Stimulated activated CD4-positive, alpha-beta T cell treated with anti-CD3 and anti-CD28 coated beads, Interleukin-2, amount 100 ng/mL, for 4 hours (primary cell): ENCODE data around the gene MLLT6.

ENCODE experiments used
- DNase-seq: peaks from one replicate; pipeline ENCODE4 v3.0.0-alpha.2; 2020; ENCODE audit warnings: low read depth

MLLT6 gene

DNA sequence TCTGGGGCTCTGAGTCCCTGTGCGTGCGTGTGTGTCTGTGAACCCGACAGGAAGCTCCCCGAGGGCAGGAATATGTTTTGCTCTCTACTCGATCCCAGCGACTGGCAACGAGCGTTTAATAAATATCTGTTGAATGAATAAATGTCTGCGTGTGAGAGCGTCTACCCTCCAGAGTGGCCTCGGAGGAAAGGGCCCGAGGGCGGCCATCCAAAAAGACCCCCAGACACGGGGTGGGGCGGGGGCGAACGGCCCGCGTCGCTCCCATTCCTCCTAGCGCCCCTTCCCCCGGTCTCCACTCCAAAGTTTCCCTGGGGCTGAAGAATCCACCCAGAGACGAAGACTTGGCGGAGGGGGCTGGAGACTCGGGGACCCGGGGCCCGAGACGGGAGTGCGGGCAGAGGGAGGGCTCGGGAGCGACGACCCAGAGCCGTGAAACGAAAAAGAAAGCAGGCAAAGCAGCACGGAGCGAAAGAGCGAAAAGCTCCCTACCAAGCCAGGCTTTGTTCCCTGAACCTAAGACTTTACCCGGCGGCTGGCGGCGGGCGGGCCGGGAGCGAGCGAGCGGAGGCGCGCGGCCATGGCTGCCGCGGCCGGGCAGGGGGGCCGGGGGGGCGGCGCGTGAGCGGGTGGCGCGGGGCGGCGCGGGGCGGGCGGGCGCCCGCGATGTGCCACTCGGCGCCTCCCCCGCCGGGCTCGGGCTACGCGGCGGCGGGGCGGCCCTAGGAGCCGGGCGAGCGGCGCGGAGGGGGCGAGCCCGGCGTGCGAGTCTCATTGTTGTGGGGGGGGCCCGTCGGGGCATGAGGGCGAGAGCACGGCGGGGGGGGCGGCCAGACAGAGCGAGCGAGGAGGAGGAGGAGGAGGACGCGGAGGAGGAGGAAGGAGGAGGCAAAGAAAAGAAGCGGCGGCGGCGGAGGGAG is at the start of gene MLLT6:
Gene MLLT6 (plus strand): TSS at position 668 of the 917 bp plus-strand sequence. CDS start 360 bp downstream, outside the sequence.
- peak; percentile 91 for DNase-seq

DNA sequence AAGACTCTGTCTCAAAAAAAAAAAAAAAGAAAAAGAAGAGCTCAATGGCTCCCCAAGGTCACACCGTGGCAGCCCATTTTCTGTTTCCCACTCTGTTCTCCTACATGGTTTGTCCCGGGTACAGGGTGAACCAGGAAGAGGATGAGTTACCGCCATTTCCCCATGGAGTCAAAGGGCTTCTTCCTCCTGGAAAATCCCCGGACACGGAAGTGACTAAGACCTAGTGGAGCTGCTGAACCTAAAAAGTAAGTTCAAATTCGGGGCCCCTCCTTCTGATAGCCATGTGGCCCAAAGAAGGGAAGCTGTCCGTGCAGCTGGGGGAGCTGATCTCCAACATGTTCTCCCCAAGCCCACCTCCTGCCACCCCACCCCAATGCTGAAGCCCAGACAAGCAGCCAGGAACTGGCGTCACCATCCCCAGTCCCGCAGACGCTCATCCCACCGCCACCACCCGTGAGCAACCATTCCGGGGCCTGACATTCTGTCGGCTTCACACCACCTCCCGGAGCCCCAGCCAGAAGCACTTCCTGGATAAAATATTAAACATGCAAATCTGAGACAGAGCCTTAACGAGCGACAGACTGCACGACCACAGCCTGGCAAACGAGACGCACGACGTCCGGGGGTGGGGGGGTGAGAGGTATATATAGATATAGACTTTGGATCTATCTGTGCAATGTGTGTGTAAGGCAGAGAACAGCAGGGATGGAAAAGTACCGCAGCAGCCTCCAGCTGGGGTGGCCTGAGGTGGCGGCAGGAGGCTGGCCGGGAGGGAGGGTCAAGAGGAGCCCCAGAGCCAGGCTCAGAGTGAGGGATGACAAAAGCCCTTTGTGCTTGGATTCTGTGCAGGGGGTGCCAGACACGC is 47.9 kb upstream of the MLLT6 start:
- DNase-seq: no peak

DNA sequence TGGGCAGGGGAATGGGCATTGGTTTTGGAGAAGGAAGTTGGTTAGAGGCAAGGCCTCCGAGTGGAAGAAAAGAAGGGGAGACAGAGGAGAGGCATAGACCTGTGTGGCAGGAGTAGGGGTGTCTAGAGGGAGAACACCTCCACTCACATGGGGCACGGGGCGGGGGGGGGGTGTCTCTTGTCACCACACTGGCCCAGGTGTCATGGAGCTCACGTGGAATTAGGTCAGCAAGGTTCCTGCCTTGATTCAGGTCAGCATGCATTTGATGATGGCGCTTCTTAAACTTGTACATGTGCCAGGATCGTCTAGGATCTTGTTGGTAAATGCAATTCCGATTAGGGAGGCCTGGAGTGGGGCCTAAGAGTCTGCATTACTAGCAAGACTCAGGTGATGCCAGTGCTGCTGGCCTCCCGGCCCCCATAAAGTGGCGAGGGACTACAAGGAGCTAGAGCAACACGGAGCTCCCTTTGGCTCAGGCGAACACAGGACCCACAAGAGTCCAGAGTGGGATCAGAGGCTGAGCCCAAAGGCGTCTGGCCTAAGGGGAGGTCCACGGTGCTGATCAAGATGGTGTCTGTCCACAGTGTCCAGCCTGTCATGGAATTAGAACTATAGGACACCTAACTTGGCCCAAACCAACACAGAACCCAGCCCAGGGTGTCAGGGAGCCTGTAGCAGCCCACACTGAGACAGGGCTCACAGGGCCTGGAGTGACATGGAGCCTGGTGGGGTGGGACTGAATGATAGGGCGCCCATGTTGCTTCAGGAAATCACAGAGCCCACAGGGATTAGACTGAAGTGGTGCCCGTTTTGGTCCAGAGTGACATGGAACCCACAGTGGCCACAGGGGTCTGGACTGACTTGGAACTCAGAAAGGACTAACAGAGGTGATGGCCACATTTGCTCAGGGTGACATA is 47.0 kb upstream of the MLLT6 start:
- no peak for DNase-seq

DNA sequence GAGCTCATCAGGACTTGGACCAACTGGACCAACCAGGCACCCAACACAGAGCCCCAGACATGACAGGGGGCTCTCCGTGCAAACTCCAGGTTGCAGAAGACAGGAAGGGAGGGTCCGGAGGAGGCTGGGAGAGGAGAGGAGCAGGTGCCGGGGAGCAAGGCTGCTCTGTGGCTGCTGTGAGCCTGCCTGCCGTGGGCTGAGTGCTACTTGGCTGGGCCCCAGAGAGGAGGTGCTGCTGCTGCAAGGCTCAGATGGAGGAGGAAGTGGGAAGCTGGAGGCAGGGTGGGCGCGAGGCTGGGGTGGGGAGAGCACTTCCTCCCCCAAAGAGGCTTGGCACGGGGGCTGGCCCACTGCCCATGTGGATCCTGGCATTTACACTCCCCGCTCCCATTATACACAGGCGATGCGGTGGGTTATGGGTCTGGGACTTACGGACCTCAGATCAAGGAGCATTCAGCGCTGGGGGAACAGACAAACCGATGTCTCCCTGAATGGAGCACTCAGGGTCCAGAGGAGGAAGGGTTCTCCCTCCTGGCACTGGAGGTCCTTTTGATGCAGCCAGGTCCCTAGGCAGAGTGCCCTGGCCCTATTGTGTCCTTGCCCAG is 46.2 kb upstream of the MLLT6 start:
- no peak for DNase-seq

DNA sequence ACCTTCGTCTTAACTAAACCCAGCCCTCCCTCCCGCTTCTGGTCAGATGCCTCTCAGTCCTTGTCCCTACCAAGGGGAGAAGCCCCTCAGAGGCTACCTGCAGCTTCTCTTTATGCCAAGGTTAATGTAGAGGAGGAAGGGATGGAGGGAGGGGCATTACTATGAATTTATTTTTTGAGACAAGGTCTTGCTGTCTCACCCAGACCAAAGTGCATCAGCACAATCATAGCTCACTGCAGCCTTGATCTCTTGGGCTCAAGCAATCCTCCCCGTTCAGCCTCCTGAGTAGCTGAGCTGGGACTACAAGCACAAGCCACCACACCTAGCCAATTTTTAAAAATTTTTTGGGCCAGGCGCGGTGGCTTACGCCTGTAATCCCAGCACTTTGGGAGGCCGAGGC is 45.7 kb upstream of the MLLT6 start:
- no peak for DNase-seq

DNA sequence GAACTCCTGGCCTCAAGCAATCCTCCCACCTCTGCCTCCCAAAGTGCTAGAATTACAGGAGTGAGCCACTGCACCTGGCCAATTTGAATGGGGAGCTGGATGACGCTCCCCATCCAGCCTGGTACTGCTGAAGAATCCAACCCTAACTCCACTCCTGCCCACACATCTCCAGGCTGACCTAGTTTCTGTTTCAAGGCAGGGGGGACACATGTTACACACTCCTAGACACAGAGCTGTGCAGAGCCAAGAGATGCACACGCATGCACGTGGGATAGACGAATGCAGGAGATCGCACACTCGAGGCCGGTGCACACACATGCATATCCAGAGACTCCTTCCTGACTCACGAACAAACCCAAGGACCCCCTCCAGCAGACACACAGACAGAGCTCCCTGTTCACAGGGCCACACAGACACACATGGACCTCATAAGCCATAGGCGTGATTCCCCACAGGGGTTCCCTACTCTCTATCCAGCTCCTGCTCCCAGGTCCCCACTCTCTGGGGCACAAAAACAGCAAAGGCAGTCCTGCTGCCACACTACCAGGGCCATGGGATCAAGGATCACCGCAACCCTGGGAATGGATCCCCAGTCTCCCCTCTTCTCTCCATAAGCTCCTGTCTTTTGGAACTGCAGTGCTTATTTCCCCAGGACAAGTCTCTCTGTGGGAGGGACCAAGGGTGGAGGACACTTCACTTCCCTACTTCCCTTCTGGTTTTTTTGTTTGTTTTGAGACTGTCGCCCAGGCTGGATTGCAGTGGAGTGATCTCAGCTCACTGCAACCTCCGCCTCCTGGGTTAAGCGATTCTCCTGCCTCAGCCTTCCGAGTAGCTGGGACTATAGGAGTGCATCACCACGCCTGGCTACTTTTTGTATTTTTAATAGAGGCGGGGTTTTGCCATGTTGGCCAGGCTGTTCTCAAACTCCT is 44.7 kb upstream of the MLLT6 start:
- no peak for DNase-seq

DNA sequence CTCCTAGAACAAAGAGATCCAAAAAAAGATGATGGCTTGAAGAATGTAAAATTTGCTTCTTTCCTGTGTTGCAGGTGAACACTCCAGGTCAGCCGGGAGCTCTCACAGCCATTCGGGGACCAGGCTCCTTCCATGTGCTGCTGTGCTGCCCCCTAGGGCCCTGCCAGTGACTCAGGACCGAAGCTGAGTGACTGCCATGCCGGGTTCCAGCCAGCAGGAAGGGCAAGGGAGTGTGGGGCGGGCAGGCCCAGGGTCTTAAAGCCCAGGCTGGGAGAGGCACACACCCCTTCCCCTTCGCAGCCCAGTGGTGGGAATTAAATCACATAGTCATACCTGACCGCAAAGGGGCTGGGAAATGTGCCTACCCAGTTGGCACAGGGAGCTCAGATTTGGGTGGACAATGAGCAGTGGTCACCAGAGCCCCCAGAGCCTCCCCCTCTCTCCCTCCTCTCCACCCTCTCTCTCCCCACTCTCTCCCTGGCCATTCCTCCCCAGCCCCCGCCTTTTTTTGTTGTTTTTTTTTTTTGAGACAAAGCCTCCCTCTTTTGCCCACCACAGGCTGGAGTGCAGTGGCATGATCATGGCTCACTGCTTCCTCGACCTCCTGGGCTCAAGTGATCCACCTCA is 41.8 kb upstream of the MLLT6 start:
- peak; percentile 24 for DNase-seq

DNA sequence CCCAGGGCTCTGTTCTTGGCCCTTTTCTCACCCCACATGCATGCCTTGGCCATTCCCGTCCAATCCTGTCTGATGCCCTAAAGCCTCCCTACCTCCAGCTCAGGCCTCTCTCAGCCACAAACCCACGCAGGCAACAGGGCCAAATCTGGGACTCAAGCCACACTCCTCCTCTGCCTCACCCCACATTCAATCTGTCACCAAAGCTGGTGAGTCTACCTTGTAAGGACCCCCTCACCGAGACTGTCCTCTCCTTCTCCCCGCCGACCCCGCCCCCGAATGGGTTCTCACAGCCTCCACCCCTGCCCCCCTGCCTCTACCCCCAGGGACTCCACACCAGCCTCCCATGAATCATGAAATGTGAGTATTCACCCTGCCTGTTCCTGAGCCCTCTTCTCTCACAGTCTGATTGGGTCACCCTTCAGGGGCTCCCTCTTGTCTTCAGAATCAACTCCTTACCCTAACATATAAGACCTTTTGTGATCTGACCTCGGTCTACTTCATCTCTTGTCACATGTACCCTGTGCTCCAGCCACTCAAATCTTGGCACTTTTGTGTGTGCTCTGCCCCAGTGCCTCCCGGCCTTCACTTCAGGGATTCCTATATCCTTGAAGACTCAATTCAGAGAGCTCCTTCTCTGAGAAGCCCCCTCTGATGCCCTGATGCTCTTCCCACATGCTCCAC is 41.0 kb upstream of the MLLT6 start:
- DNase-seq: no peak

DNA sequence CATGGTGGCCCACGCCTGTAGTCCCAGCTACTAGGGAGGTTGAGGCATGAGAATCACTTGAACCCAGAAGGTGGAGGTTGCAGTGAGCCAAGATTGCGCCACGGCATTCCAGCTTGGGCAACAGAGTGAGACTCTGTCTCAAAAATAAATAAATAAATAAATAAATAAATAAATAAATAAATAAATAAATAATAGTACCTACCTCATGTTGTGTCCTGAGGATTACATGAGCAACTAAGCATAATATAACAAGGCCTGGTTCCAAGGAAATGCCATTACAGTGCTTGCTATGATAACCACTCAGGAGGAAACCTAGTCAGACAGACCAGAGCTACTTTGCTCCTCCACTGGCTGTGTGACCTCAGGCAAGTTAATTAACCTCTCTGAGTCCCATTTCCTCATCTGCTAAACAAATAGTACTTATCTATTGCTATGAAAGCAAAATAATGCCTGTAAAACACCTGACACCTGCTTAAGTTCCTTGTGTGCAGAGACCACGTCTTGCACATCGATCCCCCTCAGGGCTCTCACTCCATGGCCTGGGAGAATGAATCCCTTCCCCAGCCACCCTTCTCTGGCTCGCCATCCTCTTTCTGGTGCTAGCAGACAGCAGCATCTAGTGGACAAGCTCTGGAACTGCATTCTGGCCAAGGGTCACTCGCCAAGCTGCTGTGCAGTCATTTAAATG is 37.8 kb upstream of the MLLT6 start:
- DNase-seq: peak; percentile 23

DNA sequence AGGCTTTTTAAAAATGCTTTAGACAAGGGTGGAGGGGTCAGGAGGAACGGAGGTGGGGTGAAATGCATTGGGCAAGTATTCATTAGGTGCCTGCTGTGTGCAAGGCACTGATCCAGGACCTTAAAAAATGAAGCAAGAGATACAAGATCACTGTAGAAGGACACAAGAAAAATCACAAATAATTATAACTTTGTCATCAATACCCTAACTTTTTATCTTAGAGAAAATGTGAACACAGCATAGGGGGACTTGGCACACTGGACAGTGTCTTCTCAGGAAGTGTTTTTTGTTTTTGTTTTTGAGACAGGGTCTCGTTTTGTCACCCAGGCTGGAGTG is 37.3 kb upstream of the MLLT6 start:
- no peak for DNase-seq

DNA sequence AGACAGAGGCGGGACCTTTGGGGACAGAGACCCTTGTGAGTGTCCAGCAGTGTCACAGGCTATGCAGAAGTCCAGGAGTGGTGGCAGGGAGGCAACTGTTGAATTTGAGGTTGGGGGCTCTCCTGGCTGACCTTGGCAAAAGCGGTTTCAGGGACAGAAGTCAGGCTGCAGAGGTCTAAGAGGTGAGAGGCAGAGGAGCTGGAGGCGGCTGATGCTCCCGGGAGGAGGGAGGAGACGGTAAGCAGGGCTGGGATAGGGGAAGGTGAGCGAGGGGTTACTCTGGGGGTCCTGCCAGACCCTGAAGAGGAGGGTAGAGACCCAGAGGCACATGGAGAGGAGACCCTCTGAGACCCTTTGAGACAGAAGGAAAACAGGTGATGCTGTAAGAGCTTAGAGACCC is 35.6 kb upstream of the MLLT6 start:
- no peak for DNase-seq

DNA sequence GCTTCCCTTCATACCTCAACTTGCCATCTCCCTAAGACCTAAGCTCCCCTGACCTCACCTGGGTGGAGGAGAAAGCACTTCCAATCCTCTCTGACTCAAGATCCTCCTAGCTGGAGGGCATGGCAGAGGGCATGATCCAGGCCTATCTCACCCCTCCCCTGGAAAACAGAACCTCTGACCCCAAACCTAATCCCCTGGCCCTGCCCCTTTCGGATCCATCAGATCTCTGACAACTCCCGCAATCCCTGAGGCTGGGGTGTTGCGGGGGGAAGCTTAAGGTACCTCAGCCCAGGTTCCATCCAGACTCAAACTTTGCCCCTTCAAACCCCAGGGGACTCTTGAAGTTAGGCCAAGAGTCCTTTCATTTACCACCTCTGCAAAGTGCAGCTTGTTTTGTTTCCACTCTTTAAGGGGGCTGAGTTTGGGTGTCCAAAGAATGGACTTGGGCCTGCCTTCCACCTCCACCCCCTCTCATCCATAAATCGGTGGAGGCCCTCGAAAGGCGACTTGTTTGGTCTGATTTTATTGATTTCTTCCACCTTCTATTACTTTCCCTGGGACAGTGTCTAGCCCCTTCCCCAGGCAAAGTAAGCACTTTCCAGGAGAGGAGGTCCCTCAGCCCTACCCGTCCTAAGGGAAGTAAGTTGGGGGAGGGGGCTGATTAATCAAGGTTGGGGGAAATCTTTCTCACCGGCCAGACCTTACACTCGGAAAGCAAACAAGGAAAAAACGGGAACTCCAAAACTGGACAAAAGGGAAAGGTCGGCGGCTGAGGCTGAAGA is 32.9 kb upstream of the MLLT6 start:
- no peak for DNase-seq

DNA sequence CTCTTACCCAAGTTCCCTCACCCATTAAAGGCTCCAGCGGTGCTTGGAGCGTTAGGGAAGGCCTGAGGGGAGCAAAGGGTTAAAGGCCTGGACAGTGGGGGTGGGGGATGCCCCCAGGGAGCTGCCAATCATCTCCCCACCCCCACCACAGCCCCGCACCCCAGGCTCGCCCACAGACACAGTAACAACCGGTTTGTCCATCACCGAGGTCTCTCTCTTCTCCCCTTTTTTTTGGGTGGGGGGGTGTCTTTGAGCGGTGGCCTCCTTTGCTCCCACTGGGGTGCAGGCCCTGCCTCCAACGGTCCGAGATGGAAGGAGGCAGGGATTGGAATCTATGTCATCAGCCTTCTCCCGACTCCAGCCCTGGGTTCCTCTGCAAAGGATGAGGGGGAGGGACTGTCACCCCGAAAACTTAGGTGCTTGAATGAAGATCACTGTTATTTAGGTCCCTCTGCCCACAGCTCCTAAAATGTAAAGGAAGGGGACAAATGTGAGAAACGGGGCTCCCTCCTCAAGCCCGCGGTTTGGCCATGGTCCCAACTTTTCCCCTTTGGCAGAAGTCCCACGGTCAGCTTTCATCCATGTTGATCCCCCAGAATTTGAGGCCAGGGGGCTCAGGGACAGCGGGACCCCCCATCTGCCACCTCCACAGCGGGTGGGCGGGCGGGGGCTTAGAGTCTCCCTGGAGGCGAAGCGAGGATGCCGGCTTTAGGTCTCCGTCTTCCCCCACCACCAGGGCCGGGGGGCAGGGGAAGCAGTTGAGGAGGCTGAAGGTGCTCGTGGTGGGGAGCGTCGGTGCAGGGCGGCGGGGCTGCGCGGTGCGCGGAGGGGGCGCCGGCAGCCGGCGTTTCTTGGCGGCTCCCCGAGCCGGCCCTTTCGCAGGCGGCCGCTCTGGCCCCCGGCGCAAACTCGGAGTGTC is 32.0 kb upstream of the MLLT6 start:
- no peak for DNase-seq

DNA sequence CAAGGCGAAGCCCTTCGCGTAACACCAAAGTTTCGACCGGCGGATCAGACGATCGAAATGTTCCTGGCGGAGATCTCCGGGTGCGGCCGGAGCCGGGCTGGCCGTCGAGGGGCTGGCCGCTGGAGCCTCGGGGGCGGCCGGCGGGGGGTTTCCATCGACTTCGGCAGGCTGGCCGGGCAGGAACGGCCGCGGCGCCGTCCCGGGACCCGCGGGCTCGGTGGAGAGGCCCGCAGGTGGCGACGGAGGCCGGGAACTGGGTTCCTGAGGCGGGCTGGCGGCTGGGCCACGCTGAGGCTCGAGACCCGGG is 31.4 kb upstream of the MLLT6 start:
- no peak for DNase-seq

DNA sequence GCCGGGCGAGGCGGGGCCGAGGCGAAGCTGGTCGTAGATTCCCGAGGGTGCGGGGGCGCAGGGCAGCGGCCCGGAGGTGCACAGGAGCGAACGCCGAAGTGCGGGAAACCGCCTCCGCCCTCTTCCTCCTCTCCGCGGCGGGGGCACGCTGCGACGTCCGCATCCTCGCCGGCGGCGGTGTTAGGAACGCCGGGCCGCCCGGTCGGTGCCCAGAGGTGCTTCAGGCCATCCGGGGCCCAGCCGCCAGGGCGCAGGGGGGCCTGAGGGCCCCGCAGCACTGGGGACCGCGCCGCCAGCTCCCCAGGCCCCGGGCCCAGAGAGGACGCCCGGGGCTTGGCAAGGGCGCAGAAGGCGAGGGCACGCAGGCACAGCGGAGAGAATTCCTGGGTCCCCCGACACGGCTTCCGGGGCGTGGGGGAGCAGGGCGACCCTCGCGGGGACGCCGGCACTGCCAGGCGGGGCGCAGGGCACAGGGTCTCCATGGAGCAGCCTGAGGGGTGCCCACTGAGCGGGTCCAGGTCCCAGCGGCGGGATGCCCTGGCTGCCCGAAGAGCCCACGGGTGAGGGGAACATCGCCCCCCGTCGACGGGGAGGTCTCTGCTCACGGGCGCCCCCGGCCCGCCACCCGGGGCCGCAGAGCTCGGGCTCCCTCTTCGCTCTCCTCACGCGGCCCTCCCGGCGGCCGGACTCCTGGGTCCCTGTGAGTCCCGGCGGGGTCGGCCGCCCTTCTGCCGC is 30.9 kb upstream of the MLLT6 start:
- DNase-seq: peak; percentile 33
